PC-9 (cell line): ENCODE data around the gene PIN1. TPM values are rescaled to one million over a fixed set of nuclear protein-coding genes. Genes with fewer than 3 reads are reported as not detected.

ENCODE experiments used
- BruUV-seq: library from RNA; stranded (reverse); fragments of 400-500 nt; replicated peaks from 2 replicates; lab custom pipeline; 2021; lab: Mats Ljungman, UMichigan
- CTCF ChIA-PET: fragments of 300-600 bp; sonication (Branson Sonifier 250); formaldehyde crosslinking; loops from one replicate; lab custom pipeline; 2022; ENCODE audit warnings: antibody characterized with exemption; lab: Charles Lee
- POLR2A ChIA-PET: fragments of 300-600 bp; sonication (Branson Sonifier 250); formaldehyde crosslinking; loops from one replicate; lab custom pipeline; 2022; ENCODE audit warnings: antibody characterized with exemption; ENCODE audit not compliant: unreplicated experiment; lab: Charles Lee
- DNase-seq, 2 experiments: peaks; one replicate each; pipeline versions ENCODE4 v3.0.0 to v3.0.0-alpha.2; 2015 to 2022; ENCODE audit warnings: mixed read lengths in 1 of 2
- H2AFZ ChIP-seq: fragments of 200-600 bp; sonication (generic); 2 replicates; pipeline ENCODE4 v1.8.1; 2017; ENCODE audit warnings: antibody characterized with exemption
- H3F3A ChIP-seq: fragments of 200-600 bp; sonication (generic); 2 replicates; pipeline ENCODE4 v1.8.1; 2017; ENCODE audit warnings: antibody characterized with exemption, mild to moderate bottlenecking, low read depth; ENCODE audit not compliant: insufficient read depth
- H3K27ac ChIP-seq: fragments of 200-600 bp; sonication (generic); 2 replicates; pipeline ENCODE4 v1.6.1; 2016; ENCODE audit warnings: mixed run types
- H3K27me3 ChIP-seq: fragments of 200-600 bp; sonication (generic); 2 replicates; pipeline ENCODE4 v1.6.1; 2016; ENCODE audit warnings: low read depth, mixed run types; ENCODE audit not compliant: insufficient read depth
- H3K36me3 ChIP-seq: fragments of 200-600 bp; sonication (generic); 2 replicates; pipeline ENCODE4 v1.6.1; 2016; ENCODE audit warnings: low read depth, mixed run types
- H3K4me1 ChIP-seq: fragments of 200-600 bp; sonication (generic); replicated peaks from 2 replicates; pipeline ENCODE4 v1.6.1; 2016; ENCODE audit warnings: mixed run types; ENCODE audit not compliant: insufficient read depth
- H3K4me2 ChIP-seq: fragments of 200-600 bp; sonication (generic); 2 replicates; pipeline ENCODE4 v1.6.1; 2017; ENCODE audit warnings: mixed run types
- H3K4me3 ChIP-seq: fragments of 200-600 bp; sonication (generic); 2 replicates; pipeline ENCODE4 v1.6.1; 2016; ENCODE audit warnings: mixed run types
- H3K79me2 ChIP-seq: fragments of 200-600 bp; sonication (generic); 2 replicates; pipeline ENCODE4 v1.6.1; 2017; ENCODE audit warnings: low read depth, mixed run types
- H3K9me2 ChIP-seq: fragments of 200-600 bp; sonication (generic); 2 replicates; pipeline ENCODE4 v1.8.1; 2017; ENCODE audit warnings: mild to moderate bottlenecking; ENCODE audit not compliant: insufficient read depth
- H3K9me3 ChIP-seq: fragments of 200-600 bp; sonication (generic); 2 replicates; pipeline ENCODE4 v1.8.1; 2016; ENCODE audit warnings: low read depth; ENCODE audit not compliant: insufficient read depth
- H4K20me1 ChIP-seq: fragments of 200-600 bp; sonication (generic); 2 replicates; pipeline ENCODE4 v1.8.1; 2017; ENCODE audit not compliant: insufficient read depth
- EZH2 ChIP-seq: fragments of 200-600 bp; sonication (generic); IDR thresholded peaks from 2 replicates; pipeline ENCODE4 v1.8.0; 2017; ENCODE audit warnings: antibody characterized with exemption, low read depth
- intact Hi-C: fragments of 100-400 bp; cut with micrococcal nuclease; formaldehyde crosslinking; loops from one replicate; pipeline ENCODE4 v1.10.0; 2022; ENCODE audit not compliant: unreplicated experiment
- total RNA-seq: library from RNA; stranded (reverse); gene quantifications from 2 replicates; pipeline ENCODE4 v1.2.3, GENCODE V29; 2021
- TF ChIP-seq, protein P1 (sequence below): fragments of 200-600 bp; sonication (generic); conservative IDR thresholded peaks from 2 replicates; pipeline ENCODE4 v1.6.1; 2017; ENCODE audit warnings: mixed run types, antibody characterized with exemption, mild to moderate bottlenecking, moderate library complexity

The PIN1 gene
- total RNA-seq, 1 experiment from 2014 or later, result 74.1 TPM

DNA sequence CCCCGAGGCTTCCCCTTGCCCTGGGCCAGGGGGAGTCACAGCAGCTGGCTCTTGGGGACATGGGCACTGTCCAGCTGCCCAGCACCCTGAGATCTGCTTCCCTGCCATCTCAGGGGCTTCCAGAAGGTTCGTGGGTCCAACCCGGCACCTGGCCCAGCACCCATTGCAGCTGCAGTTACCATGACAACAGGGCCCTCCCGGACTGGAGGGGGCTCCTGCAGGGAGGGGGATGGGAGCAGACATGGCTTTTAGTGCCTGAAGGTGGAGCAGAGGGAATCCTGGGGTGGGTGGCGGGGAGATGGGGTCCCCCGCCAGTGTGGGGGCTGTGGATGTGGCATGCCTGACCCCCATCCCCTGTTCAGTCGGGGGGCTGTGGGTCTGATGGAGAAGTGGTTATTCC lies 14.7 kb downstream of the PIN1 start:
- ChIA-PET POLR2A (no interaction called here), CTCF (no interaction called here)
- Histone ChIP-seq H3K27ac (no peak overlapping the region), H4K20me1 (0 out of 2 replicates have a peak, but pooled peaks cover 3% of the 10 kb centered on the region), H3K9me3 (no peaks in the 10 kb centered on the region), H3K9me2 (no peaks in the 10 kb centered on the region), H3K79me2 (no peaks in the 10 kb centered on the region), H3K4me1 (no peaks in the 10 kb centered on the region), H3K4me3 (no peak overlapping the region), H3K36me3 (no peaks in the 10 kb centered on the region), H2AFZ (no peak overlapping the region), H3K4me2 (no peak overlapping the region), H3F3A (no peaks in the 10 kb centered on the region), H3K27me3 (no peaks in the 10 kb centered on the region)
- no peak for TF ChIP-seq EZH2
- TF ChIP-seq, protein P1, sequence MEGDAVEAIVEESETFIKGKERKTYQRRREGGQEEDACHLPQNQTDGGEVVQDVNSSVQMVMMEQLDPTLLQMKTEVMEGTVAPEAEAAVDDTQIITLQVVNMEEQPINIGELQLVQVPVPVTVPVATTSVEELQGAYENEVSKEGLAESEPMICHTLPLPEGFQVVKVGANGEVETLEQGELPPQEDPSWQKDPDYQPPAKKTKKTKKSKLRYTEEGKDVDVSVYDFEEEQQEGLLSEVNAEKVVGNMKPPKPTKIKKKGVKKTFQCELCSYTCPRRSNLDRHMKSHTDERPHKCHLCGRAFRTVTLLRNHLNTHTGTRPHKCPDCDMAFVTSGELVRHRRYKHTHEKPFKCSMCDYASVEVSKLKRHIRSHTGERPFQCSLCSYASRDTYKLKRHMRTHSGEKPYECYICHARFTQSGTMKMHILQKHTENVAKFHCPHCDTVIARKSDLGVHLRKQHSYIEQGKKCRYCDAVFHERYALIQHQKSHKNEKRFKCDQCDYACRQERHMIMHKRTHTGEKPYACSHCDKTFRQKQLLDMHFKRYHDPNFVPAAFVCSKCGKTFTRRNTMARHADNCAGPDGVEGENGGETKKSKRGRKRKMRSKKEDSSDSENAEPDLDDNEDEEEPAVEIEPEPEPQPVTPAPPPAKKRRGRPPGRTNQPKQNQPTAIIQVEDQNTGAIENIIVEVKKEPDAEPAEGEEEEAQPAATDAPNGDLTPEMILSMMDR, result no peak
- DNase-seq, result no peak
- intact Hi-C loops, result loop anchor here (5.0 kb wide), 1 partner anchor 63 kb away; no protein-coding TSS in a partner anchor
- no TSS peak for BruUV-seq

GRCh38 chr19:9850235-9850959 lies 15.3 kb downstream of the PIN1 start:
- TF ChIP-seq, protein P1, result no peak
- no peak for TF ChIP-seq EZH2
- CTCF ChIA-PET, result no interaction called here
- no peaks in the 10 kb centered on the region for H3K36me3 ChIP-seq
- H3K4me2 ChIP-seq, result no peak overlapping the region
- H3K79me2 ChIP-seq, result no peaks in the 10 kb centered on the region
- no peaks in the 10 kb centered on the region for H3K4me1 ChIP-seq
- H3K27ac ChIP-seq, result no peak overlapping the region
- H3K9me2 ChIP-seq, result no peaks in the 10 kb centered on the region
- H3K9me3 ChIP-seq, result no peaks in the 10 kb centered on the region
- BruUV-seq, result no TSS peak
- H4K20me1 ChIP-seq, result 0 out of 2 replicates have a peak, but pooled peaks cover 3% of the 10 kb centered on the region
- intact Hi-C loops, result no loop called here
- no peak overlapping the region for H2AFZ ChIP-seq
- POLR2A ChIA-PET, result no interaction called here
- H3K27me3 ChIP-seq, result no peaks in the 10 kb centered on the region
- no peaks in the 10 kb centered on the region for H3F3A ChIP-seq
- no peak overlapping the region for H3K4me3 ChIP-seq
- DNase-seq, result no peak

DNA sequence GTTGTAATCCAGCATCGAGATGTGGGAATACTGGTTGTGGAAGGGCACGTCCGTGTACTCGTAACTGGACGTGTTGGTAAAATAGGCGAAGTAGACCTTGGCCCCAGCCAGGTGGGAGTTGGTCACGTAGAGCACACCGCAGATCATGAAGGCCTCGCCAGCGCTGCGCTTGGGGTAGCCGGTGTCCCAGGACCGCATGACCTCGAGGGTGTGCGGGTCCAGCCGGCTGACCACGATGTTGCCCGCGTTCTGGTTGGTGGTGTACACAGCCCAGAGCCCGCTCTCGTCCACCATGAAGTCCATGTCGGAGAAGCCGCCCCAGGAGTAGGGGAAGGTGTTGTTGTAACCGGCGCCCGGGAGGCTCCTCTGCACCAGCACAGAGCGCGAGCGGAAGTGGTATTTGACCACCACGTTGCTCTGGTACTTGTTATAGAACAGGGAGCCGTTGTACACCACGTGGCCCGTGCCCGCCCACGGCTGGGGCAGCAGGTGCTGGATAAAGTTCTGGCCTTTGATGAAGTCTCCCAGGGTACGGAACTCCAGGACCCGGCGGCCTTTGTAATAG lies 19.2 kb downstream of the PIN1 start:
- BruUV-seq, result no TSS peak

More for the DNA sequence above, 19.2 kb downstream of the PIN1 start:
- H2AFZ ChIP-seq, result no peak overlapping the region
- H3K4me3 ChIP-seq, result no peak overlapping the region
- no peaks in the 10 kb centered on the region for H3F3A ChIP-seq
- no peaks in the 10 kb centered on the region for H3K4me1 ChIP-seq
- no peak overlapping the region for H3K27ac ChIP-seq
- ChIA-PET CTCF (no interaction called here), POLR2A (no interaction called here)
- no peaks in the 10 kb centered on the region for H3K36me3 ChIP-seq
- no peaks in the 10 kb centered on the region for H3K9me2 ChIP-seq
- intact Hi-C loops, result no loop called here
- no peaks in the 10 kb centered on the region for H3K9me3 ChIP-seq
- no peak for TF ChIP-seq EZH2
- TF ChIP-seq, protein P1, result no peak
- DNase-seq, result no peak
- H3K79me2 ChIP-seq, result no peaks in the 10 kb centered on the region
- H3K27me3 ChIP-seq, result no peaks in the 10 kb centered on the region
- no peak overlapping the region for H3K4me2 ChIP-seq
- 0 out of 2 replicates have a peak, but pooled peaks cover 3% of the 10 kb centered on the region for H4K20me1 ChIP-seq
